ENCODE results near the gene CNOT4.

DNA sequence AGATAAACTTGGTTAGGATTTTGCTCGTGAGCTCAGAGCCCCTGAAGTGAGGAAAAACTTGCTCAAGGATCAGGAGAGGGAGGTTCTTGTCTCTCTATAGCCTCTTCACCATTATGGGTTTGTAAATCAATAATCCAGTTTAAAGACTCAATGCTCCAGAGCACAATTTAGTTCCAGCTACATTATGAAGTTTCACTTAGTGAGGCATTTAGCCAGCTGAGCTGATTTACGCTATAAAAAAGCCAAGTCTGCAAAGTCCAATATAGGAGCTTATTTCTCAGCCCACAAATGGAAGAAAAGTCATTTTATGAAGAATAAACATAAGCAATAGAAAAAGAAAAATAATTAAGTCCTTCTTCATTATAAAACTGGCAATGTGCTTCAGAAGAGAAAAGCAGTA lies 145.7 kb downstream of the CNOT4 start:
- TF ChIP-seq, protein P1, sequence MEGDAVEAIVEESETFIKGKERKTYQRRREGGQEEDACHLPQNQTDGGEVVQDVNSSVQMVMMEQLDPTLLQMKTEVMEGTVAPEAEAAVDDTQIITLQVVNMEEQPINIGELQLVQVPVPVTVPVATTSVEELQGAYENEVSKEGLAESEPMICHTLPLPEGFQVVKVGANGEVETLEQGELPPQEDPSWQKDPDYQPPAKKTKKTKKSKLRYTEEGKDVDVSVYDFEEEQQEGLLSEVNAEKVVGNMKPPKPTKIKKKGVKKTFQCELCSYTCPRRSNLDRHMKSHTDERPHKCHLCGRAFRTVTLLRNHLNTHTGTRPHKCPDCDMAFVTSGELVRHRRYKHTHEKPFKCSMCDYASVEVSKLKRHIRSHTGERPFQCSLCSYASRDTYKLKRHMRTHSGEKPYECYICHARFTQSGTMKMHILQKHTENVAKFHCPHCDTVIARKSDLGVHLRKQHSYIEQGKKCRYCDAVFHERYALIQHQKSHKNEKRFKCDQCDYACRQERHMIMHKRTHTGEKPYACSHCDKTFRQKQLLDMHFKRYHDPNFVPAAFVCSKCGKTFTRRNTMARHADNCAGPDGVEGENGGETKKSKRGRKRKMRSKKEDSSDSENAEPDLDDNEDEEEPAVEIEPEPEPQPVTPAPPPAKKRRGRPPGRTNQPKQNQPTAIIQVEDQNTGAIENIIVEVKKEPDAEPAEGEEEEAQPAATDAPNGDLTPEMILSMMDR (IDR thresholded peaks at IDR 0.05), result no peak
- TF ChIP-seq POLR2A (IDR thresholded peaks at IDR 0.05), result no peak
